GM12878 (cell line): Measurements from ENCODE around the gene COL4A2.

Source experiments
- CBFB ChIP-seq: IDR thresholded peaks from 2 replicates; pipeline ENCODE4 v1.6.1; 2016; ENCODE audit warnings: antibody characterized with exemption, low read depth
- DPF2 ChIP-seq: fragments of 450-650 bp; IDR thresholded peaks from 2 replicates; pipeline ENCODE4 v1.6.1; 2017; ENCODE audit warnings: mild to moderate bottlenecking
- POLR2AphosphoS5 ChIP-seq: IDR thresholded peaks from 2 replicates; pipeline ENCODE4 v1.6.1; 2011; ENCODE audit warnings: mild to moderate bottlenecking, low read length, inconsistent platforms
- RFX5 ChIP-seq: IDR thresholded peaks from 2 replicates; pipeline ENCODE4 v1.6.1; 2011; ENCODE audit warnings: low read depth, low read length, improper control_type of control experiment
- TF ChIP-seq, protein P1 (sequence below): fragments of 450-650 bp; IDR thresholded peaks from 2 replicates; pipeline ENCODE4 v1.6.1; 2017; ENCODE audit warnings: mild to moderate bottlenecking, moderate library complexity
- TF ChIP-seq, protein P2 (sequence below), 3 experiments: IDR thresholded peaks in 2 of 3; conservative IDR thresholded peaks in 1 of 3; 2 replicates each; pipeline ENCODE4 v1.5.1; 2011; ENCODE audit warnings: low read depth in 3 of 3, low read length in 3 of 3, mild to moderate bottlenecking in 3 of 3, control low read depth in 2 of 3, moderate library complexity in 2 of 3, inconsistent platforms in 1 of 3, mixed read lengths in 1 of 3; ENCODE audit not compliant: control insufficient read depth in 2 of 3, insufficient read depth in 1 of 3; ENCODE audit errors: extremely low read depth in 1 of 3

DNA sequence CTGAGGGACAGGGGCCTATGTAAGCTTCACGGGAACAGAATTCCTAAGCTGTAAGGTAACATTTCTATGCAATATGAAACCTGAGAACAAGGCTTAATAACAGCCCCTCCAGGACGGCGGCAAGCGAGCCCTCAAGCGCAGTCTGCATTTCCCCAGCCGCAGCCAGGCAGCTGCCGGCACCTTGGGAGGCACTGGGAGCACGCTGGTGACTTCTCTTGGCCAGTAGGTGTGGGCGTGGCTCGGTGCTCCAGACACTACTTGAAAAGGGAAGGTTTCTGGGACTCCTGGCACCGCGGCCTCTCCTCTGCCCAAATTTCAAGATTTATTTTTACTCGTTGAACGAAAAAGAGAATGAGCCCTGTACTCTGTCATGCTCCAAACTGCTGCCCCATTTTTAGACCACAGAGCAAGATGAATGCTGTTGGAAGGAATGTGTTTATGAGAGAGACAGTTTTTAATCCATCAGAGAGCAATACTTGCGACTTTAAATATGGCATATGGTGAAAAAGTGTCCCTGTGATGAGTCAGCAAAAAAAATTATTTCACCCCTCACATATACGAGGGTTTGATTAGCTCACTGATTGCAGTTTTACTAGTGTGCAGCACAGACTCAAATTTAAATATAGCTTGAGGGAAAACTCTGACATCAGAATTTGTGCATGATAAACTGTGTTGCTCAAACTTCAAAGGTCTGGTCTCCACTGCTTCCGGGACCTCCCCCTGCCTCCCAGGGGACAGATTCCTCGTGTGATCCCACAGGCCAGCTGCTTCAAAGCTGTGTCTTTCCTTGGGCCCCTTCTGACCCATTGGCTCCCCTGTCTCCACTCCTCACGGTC lies 81.2 kb downstream of the COL4A2 start:
- TF ChIP-seq CBFB: no peak
- no peak for TF ChIP-seq DPF2
- TF ChIP-seq, protein P1, sequence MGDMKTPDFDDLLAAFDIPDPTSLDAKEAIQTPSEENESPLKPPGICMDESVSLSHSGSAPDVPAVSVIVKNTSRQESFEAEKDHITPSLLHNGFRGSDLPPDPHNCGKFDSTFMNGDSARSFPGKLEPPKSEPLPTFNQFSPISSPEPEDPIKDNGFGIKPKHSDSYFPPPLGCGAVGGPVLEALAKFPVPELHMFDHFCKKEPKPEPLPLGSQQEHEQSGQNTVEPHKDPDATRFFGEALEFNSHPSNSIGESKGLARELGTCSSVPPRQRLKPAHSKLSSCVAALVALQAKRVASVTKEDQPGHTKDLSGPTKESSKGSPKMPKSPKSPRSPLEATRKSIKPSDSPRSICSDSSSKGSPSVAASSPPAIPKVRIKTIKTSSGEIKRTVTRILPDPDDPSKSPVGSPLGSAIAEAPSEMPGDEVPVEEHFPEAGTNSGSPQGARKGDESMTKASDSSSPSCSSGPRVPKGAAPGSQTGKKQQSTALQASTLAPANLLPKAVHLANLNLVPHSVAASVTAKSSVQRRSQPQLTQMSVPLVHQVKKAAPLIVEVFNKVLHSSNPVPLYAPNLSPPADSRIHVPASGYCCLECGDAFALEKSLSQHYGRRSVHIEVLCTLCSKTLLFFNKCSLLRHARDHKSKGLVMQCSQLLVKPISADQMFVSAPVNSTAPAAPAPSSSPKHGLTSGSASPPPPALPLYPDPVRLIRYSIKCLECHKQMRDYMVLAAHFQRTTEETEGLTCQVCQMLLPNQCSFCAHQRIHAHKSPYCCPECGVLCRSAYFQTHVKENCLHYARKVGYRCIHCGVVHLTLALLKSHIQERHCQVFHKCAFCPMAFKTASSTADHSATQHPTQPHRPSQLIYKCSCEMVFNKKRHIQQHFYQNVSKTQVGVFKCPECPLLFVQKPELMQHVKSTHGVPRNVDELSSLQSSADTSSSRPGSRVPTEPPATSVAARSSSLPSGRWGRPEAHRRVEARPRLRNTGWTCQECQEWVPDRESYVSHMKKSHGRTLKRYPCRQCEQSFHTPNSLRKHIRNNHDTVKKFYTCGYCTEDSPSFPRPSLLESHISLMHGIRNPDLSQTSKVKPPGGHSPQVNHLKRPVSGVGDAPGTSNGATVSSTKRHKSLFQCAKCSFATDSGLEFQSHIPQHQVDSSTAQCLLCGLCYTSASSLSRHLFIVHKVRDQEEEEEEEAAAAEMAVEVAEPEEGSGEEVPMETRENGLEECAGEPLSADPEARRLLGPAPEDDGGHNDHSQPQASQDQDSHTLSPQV: no peak
- TF ChIP-seq, protein P2, sequence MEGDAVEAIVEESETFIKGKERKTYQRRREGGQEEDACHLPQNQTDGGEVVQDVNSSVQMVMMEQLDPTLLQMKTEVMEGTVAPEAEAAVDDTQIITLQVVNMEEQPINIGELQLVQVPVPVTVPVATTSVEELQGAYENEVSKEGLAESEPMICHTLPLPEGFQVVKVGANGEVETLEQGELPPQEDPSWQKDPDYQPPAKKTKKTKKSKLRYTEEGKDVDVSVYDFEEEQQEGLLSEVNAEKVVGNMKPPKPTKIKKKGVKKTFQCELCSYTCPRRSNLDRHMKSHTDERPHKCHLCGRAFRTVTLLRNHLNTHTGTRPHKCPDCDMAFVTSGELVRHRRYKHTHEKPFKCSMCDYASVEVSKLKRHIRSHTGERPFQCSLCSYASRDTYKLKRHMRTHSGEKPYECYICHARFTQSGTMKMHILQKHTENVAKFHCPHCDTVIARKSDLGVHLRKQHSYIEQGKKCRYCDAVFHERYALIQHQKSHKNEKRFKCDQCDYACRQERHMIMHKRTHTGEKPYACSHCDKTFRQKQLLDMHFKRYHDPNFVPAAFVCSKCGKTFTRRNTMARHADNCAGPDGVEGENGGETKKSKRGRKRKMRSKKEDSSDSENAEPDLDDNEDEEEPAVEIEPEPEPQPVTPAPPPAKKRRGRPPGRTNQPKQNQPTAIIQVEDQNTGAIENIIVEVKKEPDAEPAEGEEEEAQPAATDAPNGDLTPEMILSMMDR (IDR thresholded peaks at IDR 0.05 in 2 of 3, conservative IDR thresholded peaks at IDR 0.05 in 1 of 3; ENCODE audit: control insufficient read depth in 2 of 3, extremely low read depth in 1 of 3, insufficient read depth in 1 of 3, low read depth in 3 of 3, low read length in 3 of 3): no peak
- TF ChIP-seq RFX5: no peak
- TF ChIP-seq POLR2AphosphoS5: no peak
